Activated CD8-positive, alpha-beta T cell treated with anti-CD3 and anti-CD28 coated beads, Interleukin-2, amount 10 ng/mL, durations not matched to agents 7 days and 5 days (primary cell): ENCODE data around the gene SIRT7. TPM values are rescaled to one million over a fixed set of nuclear protein-coding genes. Genes with fewer than 3 reads are reported as not detected.

Experiments used
- ATAC-seq: fragments of 150-1000 bp; cut with Tn5 transposase; one replicate; pipeline ENCODE4 v1.10.0; 2021; ENCODE audit warnings: moderate library complexity
- CTCF ChIA-PET: fragments of 350-600 bp; sonication (Branson Sonifier 250); formaldehyde crosslinking; loops from one replicate; lab custom pipeline; 2021; ENCODE audit warnings: antibody characterized with exemption; lab: Charles Lee
- POLR2A ChIA-PET: fragments of 350-600 bp; sonication (Branson Sonifier 250); formaldehyde crosslinking; loops from one replicate; lab custom pipeline; 2021; ENCODE audit warnings: antibody characterized with exemption; lab: Charles Lee
- DNase-seq: peaks from one replicate; pipeline ENCODE4 v3.0.0-alpha.2; 2020
- H3K27ac Mint-ChIP-seq: one replicate; pipeline ENCODE4 v1.8.0; 2021; ENCODE audit warnings: mild to moderate bottlenecking, mixed read lengths
- H3K27me3 Mint-ChIP-seq: one replicate; pipeline ENCODE4 v1.8.0; 2021; ENCODE audit warnings: low read depth, mixed read lengths
- H3K36me3 Mint-ChIP-seq: one replicate; pipeline ENCODE4 v1.8.0; 2021; ENCODE audit warnings: low read depth, mixed read lengths
- H3K4me1 Mint-ChIP-seq: one replicate; pipeline ENCODE4 v1.8.0; 2021; ENCODE audit warnings: low read depth, mixed read lengths
- H3K4me3 Mint-ChIP-seq: one replicate; pipeline ENCODE4 v1.8.0; 2021; ENCODE audit warnings: mild to moderate bottlenecking, mixed read lengths
- H3K9me3 Mint-ChIP-seq: one replicate; pipeline ENCODE4 v1.8.0; 2022; ENCODE audit warnings: mixed read lengths; ENCODE audit not compliant: insufficient read depth
- total RNA-seq, 2 experiments: library from RNA; stranded (reverse); gene quantifications; one replicate each; pipeline ENCODE4 v1.2.3, GENCODE V29; 2021

The SIRT7 gene
- total RNA-seq, 2 experiments from 2014 or later: 55.0 to 63.4 TPM

DNA sequence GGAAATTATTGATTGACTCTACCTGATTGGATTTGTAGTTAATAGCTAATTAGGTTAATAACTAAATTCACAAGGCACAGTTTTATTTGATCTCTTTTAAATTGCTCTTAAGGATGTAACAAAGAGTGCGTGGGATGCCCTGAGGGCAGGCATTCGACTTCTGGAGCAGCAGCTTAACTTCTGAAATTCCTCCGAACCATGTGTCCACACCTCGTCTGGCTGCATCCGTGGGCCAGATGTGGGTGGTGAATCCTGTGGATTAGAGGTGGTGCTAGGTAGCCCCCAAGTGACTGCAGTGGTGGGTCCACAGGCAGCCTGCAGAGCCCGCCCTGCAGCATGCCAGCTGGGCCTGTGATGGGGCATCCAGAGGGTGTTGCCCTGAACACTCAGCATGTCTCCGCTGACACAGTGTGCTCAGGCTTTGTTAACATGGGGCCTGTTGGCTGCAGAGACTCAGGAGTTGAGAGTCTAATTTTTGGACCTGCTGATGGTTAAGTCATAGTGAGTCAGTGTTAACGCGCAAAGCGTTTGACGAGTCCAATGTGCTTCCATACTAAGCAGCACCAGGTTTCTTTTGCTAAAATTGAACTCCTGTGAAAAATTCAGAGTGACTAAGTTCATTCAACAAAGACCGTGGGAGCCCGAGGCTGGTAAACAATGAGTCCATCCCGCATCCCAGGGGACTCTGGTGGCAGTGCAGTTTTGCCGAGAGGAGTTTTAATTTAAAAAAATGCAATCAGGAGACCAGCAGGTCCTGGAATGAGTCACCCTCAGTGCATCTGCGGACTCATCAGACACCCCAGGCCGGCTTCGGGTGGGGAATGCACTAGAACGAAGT lies 19.7 kb downstream of the SIRT7 start:
- Mint-ChIP-seq H3K36me3 (peaks cover 33% of the 10 kb centered on the region), H3K4me3 (no peak overlapping the region), H3K4me1 (peaks cover 3% of the 10 kb centered on the region), H3K9me3 (no peaks in the 10 kb centered on the region), H3K27ac (no peak overlapping the region), H3K27me3 (peaks cover 8% of the 10 kb centered on the region)
- no peak for DNase-seq
- no peak for ATAC-seq
- ChIA-PET POLR2A (interaction anchor here (0.5 kb wide), 1 partner anchor 92 kb away, joined by 4 read pairs; no protein-coding TSS in a partner anchor), CTCF (no interaction called here)

DNA sequence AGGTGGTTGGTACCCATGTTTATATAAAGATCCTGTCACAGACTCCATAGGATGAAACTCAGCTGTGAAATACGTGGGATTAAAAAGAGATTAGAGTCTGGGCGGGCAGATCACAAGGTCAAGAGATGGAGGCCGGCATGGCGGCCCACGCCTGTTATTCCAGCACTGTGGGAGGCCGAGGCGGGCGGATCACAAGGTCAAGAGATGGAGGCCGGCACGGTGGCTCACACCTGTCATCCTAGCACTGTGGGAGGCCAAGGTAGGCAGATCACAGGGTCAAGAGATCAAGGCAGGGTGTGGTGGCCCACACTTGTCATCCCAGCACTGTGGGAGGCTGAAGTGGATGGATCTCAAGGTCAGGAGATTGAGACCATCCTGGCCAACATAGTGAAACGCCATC lies 22.6 kb downstream of the SIRT7 start:
- H3K27me3 Mint-ChIP-seq: no peaks in the 10 kb centered on the region
- H3K9me3 Mint-ChIP-seq: no peaks in the 10 kb centered on the region
- H3K4me3 Mint-ChIP-seq: no peak overlapping the region
- no peak for ATAC-seq
- peaks cover 34% of the 10 kb centered on the region for H3K36me3 Mint-ChIP-seq
- H3K4me1 Mint-ChIP-seq: peaks cover 9% of the 10 kb centered on the region
- DNase-seq: no peak
- ChIA-PET POLR2A (interaction anchor here (0.6 kb wide), 1 partner anchor 13 kb away, joined by 3 read pairs; no protein-coding TSS in a partner anchor), CTCF (no interaction called here)
- no peak overlapping the region for H3K27ac Mint-ChIP-seq

- Mint-ChIP-seq H3K27ac (peak overlapping the region; percentile 99), H3K36me3 (peaks cover 52% of the 10 kb centered on the region), H3K4me1 (peaks cover 32% of the 10 kb centered on the region), H3K9me3 (no peaks in the 10 kb centered on the region), H3K27me3 (no peaks in the 10 kb centered on the region), H3K4me3 (peak overlapping the region; percentile 95)
- POLR2A ChIA-PET: interaction anchor here (1.1 to 2.9 kb wide), 3 partner anchors 21 to 26 kb away, joined by 7 to 23 read pairs (median 8); partner anchors contain the start of gene ARHGDIA
- DNase-seq (no peak), ATAC-seq (peak; percentile 26)
- CTCF ChIA-PET: no interaction called here
Observed at GRCh38 chr17:81891303-81891552, 26.7 kb downstream of the SIRT7 start.

DNA sequence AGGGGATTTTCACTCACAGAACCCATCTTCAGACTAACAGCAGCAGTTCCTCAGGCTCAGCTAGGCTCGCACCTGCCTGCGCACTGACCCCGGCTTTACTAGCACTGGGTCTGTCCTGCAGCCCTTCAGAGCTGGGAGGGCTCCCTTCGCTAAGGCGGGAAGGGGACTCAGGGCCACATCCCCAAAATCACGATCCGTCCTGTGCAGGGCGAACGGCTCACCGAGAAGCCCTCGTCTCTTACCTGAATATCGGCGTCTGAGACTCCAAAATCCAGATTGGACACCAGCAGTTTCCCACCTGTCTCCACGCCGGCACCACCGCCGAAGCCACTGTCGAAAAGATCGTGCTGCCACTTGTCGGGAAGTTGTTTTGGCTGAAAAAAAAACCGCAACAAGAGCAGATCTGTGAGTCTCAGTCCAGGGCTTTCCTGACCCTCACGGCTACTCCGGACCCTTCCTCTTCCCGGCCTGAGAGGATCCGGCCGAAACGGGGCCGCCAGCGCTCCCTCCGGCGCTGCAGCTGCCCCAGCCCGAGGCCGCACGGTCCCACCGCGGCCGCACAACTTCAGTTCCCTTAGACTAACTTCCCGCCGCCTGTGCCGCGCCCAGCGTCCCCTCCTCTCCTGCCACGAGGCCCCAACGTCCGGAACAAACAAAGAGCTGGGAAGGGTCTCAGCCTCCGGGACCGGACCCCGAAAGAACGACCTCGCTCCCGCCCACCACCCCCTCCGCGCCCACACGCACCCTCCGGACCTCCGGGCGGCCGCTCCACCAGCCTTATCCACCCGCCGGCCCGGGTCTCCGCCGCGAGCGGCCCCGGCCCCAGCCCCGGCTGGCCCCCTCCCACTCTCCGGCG lies 27.3 kb downstream of the SIRT7 start:
- peak overlapping the region; percentile 91 for H3K4me3 Mint-ChIP-seq
- peak; percentile 55 for DNase-seq
- no peaks in the 10 kb centered on the region for H3K27me3 Mint-ChIP-seq
- H3K4me1 Mint-ChIP-seq: peaks cover 32% of the 10 kb centered on the region
- H3K36me3 Mint-ChIP-seq: peaks cover 54% of the 10 kb centered on the region
- ChIA-PET POLR2A (interaction anchor here (2.1 to 2.9 kb wide), 2 partner anchors 21 to 24 kb away, joined by 7 to 23 read pairs; partner anchors contain the start of gene ARHGDIA), CTCF (no interaction called here)
- H3K27ac Mint-ChIP-seq: peak overlapping the region; percentile 97
- peak; percentile 9 for ATAC-seq
- H3K9me3 Mint-ChIP-seq: no peaks in the 10 kb centered on the region

DNA sequence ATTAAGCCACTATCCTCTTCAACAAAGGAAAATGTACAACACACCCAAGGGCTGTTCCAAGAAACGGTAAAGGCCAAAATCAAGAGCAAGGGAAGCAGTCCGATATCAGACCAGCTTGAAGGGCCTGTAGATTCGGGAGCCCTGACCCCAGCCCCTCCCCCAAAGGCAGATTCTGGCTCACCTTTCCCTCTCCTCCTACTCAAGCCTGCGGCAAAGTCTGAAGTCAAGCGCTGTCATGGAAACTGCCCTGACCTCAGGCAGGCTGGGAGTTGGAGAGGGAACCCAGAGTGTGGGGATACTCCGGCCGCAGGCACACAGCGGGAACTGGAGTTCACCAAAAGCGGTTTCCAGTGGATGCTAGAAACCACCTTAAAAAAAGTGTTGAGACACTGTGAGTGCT lies 28.4 kb downstream of the SIRT7 start:
- Mint-ChIP-seq H3K4me1 (peaks cover 33% of the 10 kb centered on the region), H3K36me3 (peaks cover 57% of the 10 kb centered on the region), H3K27me3 (no peaks in the 10 kb centered on the region), H3K27ac (peak overlapping the region; percentile 50), H3K4me3 (peak overlapping the region; percentile 91), H3K9me3 (no peaks in the 10 kb centered on the region)
- DNase-seq (no peak), ATAC-seq (no peak)
- POLR2A ChIA-PET: interaction anchor here (0.5 kb wide), 2 partner anchors 88 to 131 kb away, joined by 3 to 6 read pairs; no protein-coding TSS in a partner anchor
- CTCF ChIA-PET: interaction anchor here (0.9 kb wide), 1 partner anchor 20 kb away, joined by 4 read pairs; no protein-coding TSS in a partner anchor

DNA sequence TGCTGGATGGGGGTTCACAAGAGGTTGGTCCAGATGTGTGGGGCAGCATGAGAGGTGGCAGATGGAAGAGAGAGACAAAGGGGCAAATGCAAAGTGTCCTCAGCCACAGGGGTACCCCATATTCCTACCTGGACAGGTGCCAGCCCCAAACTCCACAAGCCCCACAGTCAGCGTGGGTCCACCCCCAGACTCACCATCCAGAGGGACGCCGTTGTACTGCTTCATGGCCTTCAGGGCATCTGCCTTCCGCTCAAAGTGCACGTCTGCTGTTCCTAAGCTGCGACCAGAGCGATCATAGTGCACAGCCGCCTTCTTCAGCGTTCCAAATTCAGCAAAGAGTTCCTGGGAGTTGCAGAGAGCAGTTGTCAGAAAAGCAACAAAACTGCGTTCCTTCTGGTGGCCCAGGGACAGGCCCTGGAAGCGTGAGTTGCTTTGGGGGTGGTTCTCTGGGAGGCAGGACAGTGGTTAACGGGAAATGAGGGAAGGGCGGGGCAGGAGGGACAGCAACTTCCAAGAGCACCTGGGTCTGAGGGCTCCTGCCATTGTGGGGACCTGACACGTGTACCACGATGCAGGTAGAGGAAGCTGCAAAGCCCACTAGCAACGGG lies 28.9 kb downstream of the SIRT7 start:
- ATAC-seq: no peak

GRCh38 chr17:81888105-81888987 lies 29.6 kb downstream of the SIRT7 start:
- Mint-ChIP-seq H3K9me3 (no peaks in the 10 kb centered on the region), H3K27me3 (no peaks in the 10 kb centered on the region), H3K4me3 (peak overlapping the region; percentile 32), H3K36me3 (peaks cover 57% of the 10 kb centered on the region), H3K27ac (peak overlapping the region; percentile 50), H3K4me1 (peaks cover 37% of the 10 kb centered on the region)
- ATAC-seq (no peak), DNase-seq (no peak)
- POLR2A ChIA-PET: no interaction called here
- CTCF ChIA-PET: no interaction called here

More for the DNA sequence above, 28.9 kb downstream of the SIRT7 start:
- ChIA-PET CTCF (interaction anchor here (0.9 kb wide), 1 partner anchor 20 kb away, joined by 4 read pairs; no protein-coding TSS in a partner anchor), POLR2A (interaction anchor here (0.5 kb wide), 2 partner anchors 88 to 131 kb away, joined by 3 to 6 read pairs; no protein-coding TSS in a partner anchor)
- Mint-ChIP-seq H3K27ac (peak overlapping the region; percentile 50), H3K4me1 (peaks cover 38% of the 10 kb centered on the region), H3K27me3 (no peaks in the 10 kb centered on the region), H3K4me3 (peak overlapping the region; percentile 91), H3K9me3 (no peaks in the 10 kb centered on the region), H3K36me3 (peaks cover 58% of the 10 kb centered on the region)
- no peak for DNase-seq

- ChIA-PET POLR2A (interaction anchor here (1.4 to 1.9 kb wide), 3 partner anchors 9 to 16 kb away, joined by 3 to 8 read pairs (median 6); partner anchors contain the start of gene ARHGDIA), CTCF (no interaction called here)
- peaks cover 32% of the 10 kb centered on the region for H3K4me1 Mint-ChIP-seq
- no peak for ATAC-seq
- no peaks in the 10 kb centered on the region for H3K27me3 Mint-ChIP-seq
- no peak overlapping the region for H3K4me3 Mint-ChIP-seq
- H3K9me3 Mint-ChIP-seq: no peaks in the 10 kb centered on the region
- peak overlapping the region; percentile 74 for H3K27ac Mint-ChIP-seq
- H3K36me3 Mint-ChIP-seq: peaks cover 65% of the 10 kb centered on the region
- DNase-seq: no peak
Observed at GRCh38 chr17:81885869-81886548, 32.0 kb downstream of the SIRT7 start.

DNA sequence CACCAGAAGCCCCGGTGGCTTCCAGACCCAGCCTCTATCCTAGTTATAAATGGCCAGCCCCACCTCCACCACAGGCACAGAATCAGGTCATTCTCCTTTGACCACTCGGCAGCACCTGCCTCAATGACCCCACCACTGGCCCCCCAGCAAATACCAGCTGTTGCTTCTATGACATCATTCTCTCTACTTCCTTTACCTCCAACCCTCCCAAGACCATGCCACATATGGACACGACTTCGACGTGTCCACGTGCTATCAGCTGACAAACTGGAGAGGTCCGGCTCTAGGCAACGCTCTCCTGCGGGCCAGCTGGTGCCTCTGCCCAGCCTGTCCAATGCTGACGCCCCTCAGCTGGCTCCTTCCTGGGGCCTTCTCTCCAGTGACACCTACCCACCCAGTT lies 32.5 kb downstream of the SIRT7 start:
- CTCF ChIA-PET: no interaction called here

GRCh38 chr17:81884968-81885367 lies 33.0 kb downstream of the SIRT7 start:
- H3K4me1 Mint-ChIP-seq: peaks cover 26% of the 10 kb centered on the region
- CTCF ChIA-PET: interaction anchor here (0.7 kb wide), 1 partner anchor 9 kb away, joined by 3 read pairs; no protein-coding TSS in a partner anchor
- H3K36me3 Mint-ChIP-seq: peaks cover 63% of the 10 kb centered on the region
- H3K27ac Mint-ChIP-seq: peak overlapping the region; percentile 74
- no peak overlapping the region for H3K4me3 Mint-ChIP-seq
- ATAC-seq: peak; percentile 15
- no peak for DNase-seq
- no peaks in the 10 kb centered on the region for H3K9me3 Mint-ChIP-seq
- H3K27me3 Mint-ChIP-seq: no peaks in the 10 kb centered on the region
- POLR2A ChIA-PET: interaction anchor here (0.7 to 1.5 kb wide), 4 partner anchors 9 to 22 kb away, joined by 4 to 5 read pairs (median 4); no protein-coding TSS in a partner anchor

More for the DNA sequence above, 32.5 kb downstream of the SIRT7 start:
- no peaks in the 10 kb centered on the region for H3K9me3 Mint-ChIP-seq
- peak overlapping the region; percentile 74 for H3K27ac Mint-ChIP-seq
- no peaks in the 10 kb centered on the region for H3K27me3 Mint-ChIP-seq
- H3K4me3 Mint-ChIP-seq: no peak overlapping the region
- ATAC-seq (no peak), DNase-seq (no peak)
- H3K4me1 Mint-ChIP-seq: peaks cover 31% of the 10 kb centered on the region
- peaks cover 66% of the 10 kb centered on the region for H3K36me3 Mint-ChIP-seq
- POLR2A ChIA-PET: interaction anchor here (0.8 to 1.9 kb wide), 5 partner anchors 8 to 23 kb away, joined by 4 to 8 read pairs (median 5); partner anchors contain the start of gene ARHGDIA
